ENCODE results near the gene ZFP92.

Gene ZFP92

DNA sequence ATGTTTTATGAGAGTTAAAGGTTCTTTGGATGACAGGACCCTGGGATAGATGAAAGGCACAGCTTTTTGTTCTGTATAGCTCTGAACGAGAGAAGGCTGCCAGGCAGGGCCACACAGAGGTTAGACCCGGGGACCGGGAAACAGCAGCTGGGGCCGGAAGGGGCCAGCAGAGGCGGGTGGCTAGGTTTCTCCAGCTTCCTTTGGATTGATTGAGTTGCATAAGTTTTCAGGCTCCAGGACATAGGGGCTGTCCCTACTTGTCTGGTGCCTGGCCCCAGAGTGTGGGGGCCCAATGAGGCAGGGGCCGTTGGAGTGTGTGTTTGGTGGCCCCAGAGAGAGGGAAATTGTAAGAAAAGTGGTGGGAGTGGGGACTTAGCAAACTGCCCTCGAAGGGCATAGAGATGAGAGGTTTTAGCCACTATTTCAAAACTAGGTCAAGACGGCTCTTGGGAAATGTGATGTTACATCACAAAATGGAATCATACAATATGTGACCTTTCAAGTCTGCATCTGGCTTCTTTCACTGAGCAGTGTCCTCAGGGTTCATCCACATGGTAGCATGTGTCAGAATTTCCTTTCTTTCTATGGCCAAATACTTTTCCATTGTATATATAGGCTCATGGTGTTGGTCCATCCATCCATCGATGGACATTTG lies 3.7 kb downstream of the ZFP92 start:
- DNase-seq, result no peak

DNA sequence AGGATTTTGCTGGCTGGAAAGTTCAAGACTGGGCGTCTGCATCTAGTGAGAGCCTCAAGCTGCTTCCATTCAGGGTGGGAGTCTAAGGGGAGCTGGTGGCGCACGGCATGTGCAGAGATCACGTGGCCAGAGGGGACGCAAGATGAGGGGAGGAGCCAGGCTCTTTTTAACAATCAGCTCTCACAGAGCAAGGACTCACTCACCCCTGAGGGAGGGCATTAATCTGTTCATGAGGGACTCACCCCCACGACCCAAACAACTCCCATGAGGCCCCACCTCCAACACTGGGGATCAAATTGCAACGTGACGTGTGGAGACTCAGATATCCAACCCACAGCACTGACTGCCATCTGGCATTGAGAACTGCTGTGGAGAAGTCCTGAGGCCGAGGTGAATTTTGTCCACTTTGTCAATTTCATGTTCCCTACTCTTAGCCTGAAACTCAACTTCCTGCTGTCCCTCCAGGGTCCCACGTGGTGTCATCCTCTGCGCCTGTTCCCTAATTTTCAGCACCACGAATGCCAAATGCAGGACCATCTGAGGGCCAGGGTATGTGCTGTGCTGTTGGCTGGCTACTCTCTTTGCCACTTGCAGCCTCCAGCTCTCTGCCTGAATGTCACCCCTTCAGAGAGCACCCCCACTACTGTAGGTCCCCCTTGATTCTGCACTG lies 5.6 kb downstream of the ZFP92 start:
- TF ChIP-seq, protein P1, sequence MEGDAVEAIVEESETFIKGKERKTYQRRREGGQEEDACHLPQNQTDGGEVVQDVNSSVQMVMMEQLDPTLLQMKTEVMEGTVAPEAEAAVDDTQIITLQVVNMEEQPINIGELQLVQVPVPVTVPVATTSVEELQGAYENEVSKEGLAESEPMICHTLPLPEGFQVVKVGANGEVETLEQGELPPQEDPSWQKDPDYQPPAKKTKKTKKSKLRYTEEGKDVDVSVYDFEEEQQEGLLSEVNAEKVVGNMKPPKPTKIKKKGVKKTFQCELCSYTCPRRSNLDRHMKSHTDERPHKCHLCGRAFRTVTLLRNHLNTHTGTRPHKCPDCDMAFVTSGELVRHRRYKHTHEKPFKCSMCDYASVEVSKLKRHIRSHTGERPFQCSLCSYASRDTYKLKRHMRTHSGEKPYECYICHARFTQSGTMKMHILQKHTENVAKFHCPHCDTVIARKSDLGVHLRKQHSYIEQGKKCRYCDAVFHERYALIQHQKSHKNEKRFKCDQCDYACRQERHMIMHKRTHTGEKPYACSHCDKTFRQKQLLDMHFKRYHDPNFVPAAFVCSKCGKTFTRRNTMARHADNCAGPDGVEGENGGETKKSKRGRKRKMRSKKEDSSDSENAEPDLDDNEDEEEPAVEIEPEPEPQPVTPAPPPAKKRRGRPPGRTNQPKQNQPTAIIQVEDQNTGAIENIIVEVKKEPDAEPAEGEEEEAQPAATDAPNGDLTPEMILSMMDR (IDR thresholded peaks at IDR 0.05; ENCODE audit: low read depth, low read length), result no peak
- no peak for DNase-seq
- H3K27me3 ChIP-seq, result peaks cover 1% of the 10 kb centered on the region
- no peak overlapping the region for H3K4me3 ChIP-seq (ENCODE audit: low read depth, low read length)
- H3K9me3 ChIP-seq, result no peaks in the 10 kb centered on the region
- no peaks in the 10 kb centered on the region for H3K36me3 ChIP-seq
- no peaks in the 10 kb centered on the region for H3K4me1 ChIP-seq

More for the DNA sequence above, 3.7 kb downstream of the ZFP92 start:
- Histone ChIP-seq H3K4me3 (ENCODE audit: low read depth, low read length) (no peak overlapping the region), H3K9me3 (no peaks in the 10 kb centered on the region), H3K27me3 (peaks cover 8% of the 10 kb centered on the region), H3K36me3 (no peaks in the 10 kb centered on the region), H3K4me1 (no peaks in the 10 kb centered on the region)
- TF ChIP-seq, protein P1 (IDR thresholded peaks at IDR 0.05; ENCODE audit: low read depth, low read length), result no peak

- no peaks in the 10 kb centered on the region for H3K9me3 ChIP-seq
- TF ChIP-seq, protein P1 (IDR thresholded peaks at IDR 0.05; ENCODE audit: low read depth, low read length), result no peak
- no peaks in the 10 kb centered on the region; the same call in 1 of the 2 replicates for H3K27me3 ChIP-seq
- no peak for DNase-seq
- H3K4me3 ChIP-seq (ENCODE audit: low read depth, low read length), result no peak overlapping the region
- no peaks in the 10 kb centered on the region for H3K4me1 ChIP-seq
- no peaks in the 10 kb centered on the region for H3K36me3 ChIP-seq
These were observed 6.4 kb downstream of the ZFP92 start for GRCh38 chrX:153417637-153418036.

DNA sequence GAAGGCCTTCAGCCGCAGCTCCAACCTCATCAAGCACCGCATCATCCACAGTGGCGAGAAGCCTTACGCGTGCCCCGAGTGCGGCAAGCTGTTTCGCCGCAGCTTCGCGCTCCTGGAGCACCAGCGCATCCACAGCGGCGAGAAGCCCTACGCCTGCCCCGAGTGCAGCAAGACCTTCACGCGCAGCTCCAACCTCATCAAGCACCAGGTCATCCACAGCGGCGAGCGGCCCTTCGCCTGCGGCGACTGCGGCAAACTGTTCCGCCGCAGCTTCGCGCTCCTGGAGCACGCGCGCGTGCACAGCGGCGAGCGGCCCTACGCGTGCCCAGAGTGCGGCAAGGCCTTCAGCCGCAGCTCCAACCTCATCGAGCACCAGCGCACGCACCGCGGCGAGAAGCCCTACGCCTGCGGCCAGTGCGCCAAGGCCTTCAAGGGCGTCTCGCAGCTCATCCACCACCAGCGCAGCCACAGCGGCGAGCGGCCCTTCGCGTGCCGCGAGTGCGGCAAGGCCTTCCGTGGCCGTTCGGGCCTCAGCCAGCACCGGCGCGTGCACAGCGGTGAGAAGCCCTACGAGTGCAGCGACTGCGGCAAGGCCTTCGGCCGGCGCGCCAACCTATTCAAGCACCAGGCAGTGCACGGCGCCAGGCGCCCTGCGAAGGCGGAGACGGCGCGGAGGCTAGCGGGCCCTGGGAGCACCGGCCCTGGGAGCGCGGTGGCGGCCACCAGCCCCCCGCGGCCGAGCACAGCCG lies 9.8 kb downstream of the ZFP92 start:
- Histone ChIP-seq H3K27me3 (no peaks in the 10 kb centered on the region), H3K36me3 (no peaks in the 10 kb centered on the region), H3K4me1 (no peaks in the 10 kb centered on the region), H3K4me3 (ENCODE audit: low read depth, low read length) (no peak overlapping the region), H3K9me3 (no peaks in the 10 kb centered on the region)
- TF ChIP-seq, protein P1 (IDR thresholded peaks at IDR 0.05; ENCODE audit: low read depth, low read length), result no peak
- no peak for DNase-seq

GRCh38 chrX:153421856-153422255 lies 10.6 kb downstream of the ZFP92 start:
- no peak for DNase-seq
- H3K36me3 ChIP-seq, result no peaks in the 10 kb centered on the region
- no peaks in the 10 kb centered on the region for H3K9me3 ChIP-seq
- no peak overlapping the region for H3K4me3 ChIP-seq (ENCODE audit: low read depth, low read length)
- TF ChIP-seq, protein P1 (IDR thresholded peaks at IDR 0.05; ENCODE audit: low read depth, low read length), result no peak
- H3K4me1 ChIP-seq, result no peaks in the 10 kb centered on the region
- no peaks in the 10 kb centered on the region for H3K27me3 ChIP-seq

All from BE2C (cell line).